ENCODE measurements around the gene GRXCR1. TPM values are rescaled to one million over a fixed set of nuclear protein-coding genes. Genes with fewer than 3 reads are reported as not detected.
A peak's percentile ranks its signal among the peaks of the same experiment; 100 is the strongest.

GRXCR1 gene
- total and polyA plus RNA-seq, 5 donors from 2014 or later = not detected

DNA sequence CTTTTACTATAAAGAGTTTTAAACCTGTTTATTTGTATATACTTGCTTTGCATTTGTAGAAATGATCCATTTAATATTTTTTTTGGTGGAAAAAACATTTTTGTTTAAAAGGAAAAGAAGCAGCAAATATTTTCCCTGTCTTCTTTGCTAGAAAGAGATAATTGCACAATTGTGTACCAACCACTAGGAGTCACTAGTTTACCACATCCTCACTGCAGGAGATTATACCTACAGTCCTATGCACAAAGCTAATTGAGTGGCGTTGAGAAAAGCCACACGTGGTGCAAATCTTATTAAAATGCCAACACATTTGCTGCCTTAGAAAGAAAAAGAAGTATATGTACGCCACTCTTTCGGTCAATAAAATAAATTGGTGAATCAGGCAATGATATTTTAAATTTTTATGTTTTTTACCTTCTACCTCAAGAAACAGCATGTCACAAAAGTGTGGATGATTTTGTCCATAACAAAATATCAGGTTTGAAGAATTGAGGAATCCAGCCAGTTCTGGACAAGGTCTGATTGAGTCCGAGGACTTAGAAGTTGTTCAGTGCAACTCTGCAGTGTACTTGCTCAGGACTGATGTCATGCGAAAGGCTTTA lies 102.9 kb downstream of the GRXCR1 start:
- ATAC-seq (ENCODE audit: low read depth in 2 of 2) (no peak), DNase-seq (peak in 1 of 3 donors; percentile 10)
- no peak overlapping the region for H3K27ac Mint-ChIP-seq
- H3K4me3 ChIP-seq (ENCODE audit: low read depth, low read length) = no peak overlapping the region
- H3K4me1 ChIP-seq (ENCODE audit: control insufficient read depth, insufficient read depth, low read length, poor library complexity, severe bottlenecking) = no peaks in the 10 kb centered on the region
- H3K4me1 Mint-ChIP-seq = no peaks in the 10 kb centered on the region
- no peak overlapping the region for H3K4me3 Mint-ChIP-seq
- H3K27ac ChIP-seq (ENCODE audit: insufficient read depth, low read length, poor library complexity, severe bottlenecking) = no peak overlapping the region
- H3K36me3 ChIP-seq (ENCODE audit: control insufficient read depth, insufficient read depth, low read length) = no peaks in the 10 kb centered on the region
- H3K9me3 Mint-ChIP-seq = peaks cover 0 to 4% (median 0%) of the 10 kb centered on the region in 7 donors
- no peaks in the 10 kb centered on the region for H3K36me3 Mint-ChIP-seq
- no peaks in the 10 kb centered on the region for H3K27me3 ChIP-seq (ENCODE audit: control insufficient read depth, insufficient read depth, low read length)
- H3K9me3 ChIP-seq (ENCODE audit: control insufficient read depth in 2 of 2, low read length in 2 of 2) = no peaks in the 10 kb centered on the region
- no peaks in the 10 kb centered on the region for H3K27me3 Mint-ChIP-seq

DNA sequence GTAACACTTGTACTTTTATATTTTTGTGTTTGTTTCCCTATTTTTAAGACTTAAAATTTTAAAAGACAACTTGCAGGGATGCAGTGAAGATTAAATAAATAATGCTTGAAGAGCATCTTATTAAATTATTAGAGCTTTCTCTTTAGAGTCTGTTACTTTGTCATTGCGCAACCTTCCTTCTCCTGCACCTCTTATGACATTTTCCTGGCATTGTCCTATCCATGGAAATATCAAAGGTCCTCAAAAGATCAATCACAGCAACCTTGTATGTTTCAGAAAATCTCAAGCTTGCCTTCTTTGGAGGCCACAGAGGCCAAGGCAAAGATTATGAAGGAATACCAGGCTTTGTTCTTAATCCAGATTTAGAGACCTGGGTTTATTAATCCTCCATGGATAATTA lies 116.3 kb downstream of the GRXCR1 start:
- peaks cover 0 to 9% of the 10 kb centered on the region in 2 experiments for H3K9me3 ChIP-seq (ENCODE audit: control insufficient read depth in 2 of 2, low read length in 2 of 2)
- Mint-ChIP-seq H3K27me3 (no peaks in the 10 kb centered on the region), H3K36me3 (peaks cover under 1% of the 10 kb centered on the region), H3K4me1 (no peaks in the 10 kb centered on the region), H3K27ac (no peak overlapping the region), H3K9me3 (peaks cover 0 to 18% (median 6%) of the 10 kb centered on the region in 7 donors), H3K4me3 (no peak overlapping the region)
- H3K27ac ChIP-seq (ENCODE audit: insufficient read depth, low read length, poor library complexity, severe bottlenecking) = no peak overlapping the region
- ATAC-seq (ENCODE audit: low read depth in 2 of 2) = no peak
- H3K27me3 ChIP-seq (ENCODE audit: control insufficient read depth, insufficient read depth, low read length) = no peaks in the 10 kb centered on the region
- H3K36me3 ChIP-seq (ENCODE audit: control insufficient read depth, insufficient read depth, low read length) = no peaks in the 10 kb centered on the region
- no peaks in the 10 kb centered on the region for H3K4me1 ChIP-seq (ENCODE audit: control insufficient read depth, insufficient read depth, low read length, poor library complexity, severe bottlenecking)
- H3K4me3 ChIP-seq (ENCODE audit: low read depth, low read length) = no peak overlapping the region
- DNase-seq = no peak

DNA sequence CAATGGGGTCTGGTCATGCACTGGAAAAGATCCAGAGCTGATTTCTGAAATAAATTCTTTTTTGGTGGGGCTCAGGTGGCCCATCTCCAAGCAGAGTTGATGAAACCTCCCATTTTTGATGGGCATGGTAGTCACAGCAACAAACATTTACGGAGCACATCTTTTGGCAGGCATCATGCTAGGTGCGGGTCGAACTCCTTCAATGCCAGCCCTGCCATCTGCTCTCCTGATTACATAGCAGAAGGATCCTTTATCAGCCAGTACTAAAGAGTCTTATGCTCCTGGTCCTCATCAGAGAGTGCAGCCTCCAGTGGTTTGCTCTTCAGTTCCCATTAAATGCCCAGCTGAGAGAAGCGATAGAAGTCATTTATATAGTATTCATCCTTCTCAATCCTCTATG lies 121.7 kb downstream of the GRXCR1 start:
- no peaks in the 10 kb centered on the region for H3K36me3 Mint-ChIP-seq
- no peaks in the 10 kb centered on the region for H3K27me3 Mint-ChIP-seq
- ATAC-seq (ENCODE audit: low read depth in 2 of 2) = no peak
- Histone ChIP-seq H3K36me3 (ENCODE audit: control insufficient read depth, insufficient read depth, low read length) (no peaks in the 10 kb centered on the region), H3K4me1 (ENCODE audit: control insufficient read depth, insufficient read depth, low read length, poor library complexity, severe bottlenecking) (no peaks in the 10 kb centered on the region), H3K27ac (ENCODE audit: insufficient read depth, low read length, poor library complexity, severe bottlenecking) (no peak overlapping the region), H3K9me3 (ENCODE audit: control insufficient read depth in 2 of 2, low read length in 2 of 2) (no peaks in the 10 kb centered on the region), H3K4me3 (ENCODE audit: low read depth, low read length) (no peak overlapping the region), H3K27me3 (ENCODE audit: control insufficient read depth, insufficient read depth, low read length) (no peaks in the 10 kb centered on the region)
- DNase-seq = no peak
- H3K9me3 Mint-ChIP-seq = peaks cover 0 to 3% (median 0%) of the 10 kb centered on the region in 7 donors
- H3K27ac Mint-ChIP-seq = no peak overlapping the region
- no peak overlapping the region for H3K4me3 Mint-ChIP-seq
- H3K4me1 Mint-ChIP-seq = no peaks in the 10 kb centered on the region

DNA sequence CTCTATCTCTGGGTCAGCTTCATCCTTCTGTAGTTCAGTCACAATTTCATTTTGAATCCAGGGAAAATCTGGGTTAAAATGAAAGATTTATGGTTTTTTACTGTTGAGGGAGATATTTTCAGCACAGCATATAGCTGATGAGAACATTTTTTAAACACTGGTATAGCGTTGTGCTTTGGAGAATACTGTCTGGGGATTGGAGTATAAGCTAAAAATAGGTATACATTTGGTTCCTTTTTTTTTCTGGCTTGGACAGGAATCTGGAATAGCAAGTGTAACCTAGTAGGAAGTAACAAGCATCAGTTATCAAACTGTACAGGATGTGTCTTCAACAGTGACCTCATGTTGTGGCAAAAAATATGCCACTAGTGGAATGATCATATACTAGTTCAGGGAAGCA lies 149.1 kb downstream of the GRXCR1 start:
- Histone ChIP-seq H3K27ac (ENCODE audit: insufficient read depth, low read length, poor library complexity, severe bottlenecking) (no peak overlapping the region), H3K4me3 (ENCODE audit: low read depth, low read length) (no peak overlapping the region), H3K9me3 (ENCODE audit: control insufficient read depth in 2 of 2, low read length in 2 of 2) (no peaks in the 10 kb centered on the region), H3K36me3 (ENCODE audit: control insufficient read depth, insufficient read depth, low read length) (no peaks in the 10 kb centered on the region), H3K4me1 (ENCODE audit: control insufficient read depth, insufficient read depth, low read length, poor library complexity, severe bottlenecking) (no peaks in the 10 kb centered on the region), H3K27me3 (ENCODE audit: control insufficient read depth, insufficient read depth, low read length) (no peaks in the 10 kb centered on the region)
- Mint-ChIP-seq H3K27me3 (no peaks in the 10 kb centered on the region), H3K4me1 (no peaks in the 10 kb centered on the region), H3K4me3 (no peak overlapping the region), H3K27ac (no peak overlapping the region), H3K9me3 (peaks cover 0 to 1% (median 0%) of the 10 kb centered on the region in 7 donors), H3K36me3 (no peaks in the 10 kb centered on the region)
- DNase-seq (no peak), ATAC-seq (ENCODE audit: low read depth in 2 of 2) (no peak)

DNA sequence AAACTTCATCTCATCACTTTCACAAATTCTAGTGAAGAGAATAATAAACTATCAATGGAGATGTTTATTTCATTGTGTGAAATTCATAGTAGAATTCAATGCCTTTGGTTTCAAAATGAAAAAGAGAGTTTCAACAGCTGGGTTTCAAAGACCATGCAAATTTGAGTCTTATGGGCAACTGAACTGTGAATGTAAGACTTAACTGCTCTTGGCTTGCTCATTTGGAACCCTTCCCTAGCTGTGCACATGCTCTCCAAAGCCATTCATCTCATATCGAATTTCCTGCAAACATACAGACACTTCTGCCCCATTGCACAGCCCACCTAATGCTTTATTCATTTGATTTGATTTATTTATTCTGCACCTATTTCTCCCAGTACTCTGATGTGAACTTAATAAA lies 154.5 kb downstream of the GRXCR1 start:
- Mint-ChIP-seq H3K27me3 (no peaks in the 10 kb centered on the region), H3K4me3 (no peak overlapping the region), H3K36me3 (no peaks in the 10 kb centered on the region), H3K4me1 (no peaks in the 10 kb centered on the region), H3K27ac (no peak overlapping the region), H3K9me3 (peaks cover 0 to 4% (median 0%) of the 10 kb centered on the region in 7 donors)
- DNase-seq = no peak
- no peaks in the 10 kb centered on the region for H3K36me3 ChIP-seq (ENCODE audit: control insufficient read depth, insufficient read depth, low read length)
- no peak overlapping the region for H3K4me3 ChIP-seq (ENCODE audit: low read depth, low read length)
- no peaks in the 10 kb centered on the region for H3K9me3 ChIP-seq (ENCODE audit: control insufficient read depth in 2 of 2, low read length in 2 of 2)
- H3K4me1 ChIP-seq (ENCODE audit: control insufficient read depth, insufficient read depth, low read length, poor library complexity, severe bottlenecking) = no peaks in the 10 kb centered on the region
- ATAC-seq (ENCODE audit: low read depth in 2 of 2) = no peak
- H3K27ac ChIP-seq (ENCODE audit: insufficient read depth, low read length, poor library complexity, severe bottlenecking) = no peak overlapping the region
- H3K27me3 ChIP-seq (ENCODE audit: control insufficient read depth, insufficient read depth, low read length) = no peaks in the 10 kb centered on the region

DNA sequence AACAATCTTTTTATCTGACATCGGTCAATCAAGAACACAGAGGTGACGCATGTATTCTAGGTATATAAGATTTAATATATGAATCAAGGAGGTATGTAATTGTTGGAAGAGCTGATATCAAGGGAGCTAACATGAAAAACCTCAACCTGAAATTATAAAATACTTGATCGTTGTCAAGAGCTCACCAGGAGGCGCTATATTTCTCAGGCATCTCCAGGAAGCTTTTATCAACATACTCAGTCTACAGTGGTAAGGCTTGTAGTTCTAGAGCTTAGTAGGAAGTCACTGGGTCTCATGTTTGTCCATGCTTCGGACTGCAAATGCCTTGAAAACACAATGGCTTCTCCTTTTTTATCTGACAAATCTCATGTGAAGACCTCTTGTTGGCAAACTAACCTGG lies 156.1 kb downstream of the GRXCR1 start:
- DNase-seq = no peak
- no peak for ATAC-seq (ENCODE audit: low read depth in 2 of 2)
- no peaks in the 10 kb centered on the region for H3K9me3 ChIP-seq (ENCODE audit: control insufficient read depth in 2 of 2, low read length in 2 of 2)
- H3K4me1 ChIP-seq (ENCODE audit: control insufficient read depth, insufficient read depth, low read length, poor library complexity, severe bottlenecking) = no peaks in the 10 kb centered on the region
- Mint-ChIP-seq H3K27ac (no peak overlapping the region), H3K4me1 (no peaks in the 10 kb centered on the region), H3K4me3 (no peak overlapping the region), H3K36me3 (no peaks in the 10 kb centered on the region), H3K27me3 (no peaks in the 10 kb centered on the region), H3K9me3 (peaks cover 0 to 5% (median 0%) of the 10 kb centered on the region in 7 donors)
- no peak overlapping the region for H3K27ac ChIP-seq (ENCODE audit: insufficient read depth, low read length, poor library complexity, severe bottlenecking)
- H3K4me3 ChIP-seq (ENCODE audit: low read depth, low read length) = no peak overlapping the region
- H3K27me3 ChIP-seq (ENCODE audit: control insufficient read depth, insufficient read depth, low read length) = no peaks in the 10 kb centered on the region
- H3K36me3 ChIP-seq (ENCODE audit: control insufficient read depth, insufficient read depth, low read length) = no peaks in the 10 kb centered on the region

DNA sequence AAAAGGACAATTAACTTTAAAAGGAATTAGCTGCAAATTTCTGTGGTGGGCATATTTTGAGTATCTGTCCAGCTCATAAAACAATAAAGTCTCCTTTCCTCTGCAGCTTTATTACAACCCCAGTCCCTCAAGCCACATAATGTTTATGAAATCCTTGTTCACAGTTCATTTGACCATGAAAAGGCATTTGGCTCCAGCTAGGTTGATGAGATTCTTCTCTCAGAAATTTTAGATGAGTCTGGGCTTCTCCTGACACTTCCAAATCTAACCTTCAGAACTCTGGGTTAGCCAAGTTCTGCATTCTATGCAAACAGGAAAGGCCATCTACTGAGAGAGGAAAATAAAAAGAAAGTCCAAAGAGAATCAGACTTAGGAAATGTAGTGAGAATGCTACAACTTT lies 156.8 kb downstream of the GRXCR1 start:
- Histone ChIP-seq H3K27ac (ENCODE audit: insufficient read depth, low read length, poor library complexity, severe bottlenecking) (no peak overlapping the region), H3K27me3 (ENCODE audit: control insufficient read depth, insufficient read depth, low read length) (no peaks in the 10 kb centered on the region), H3K9me3 (ENCODE audit: control insufficient read depth in 2 of 2, low read length in 2 of 2) (no peaks in the 10 kb centered on the region), H3K4me1 (ENCODE audit: control insufficient read depth, insufficient read depth, low read length, poor library complexity, severe bottlenecking) (no peaks in the 10 kb centered on the region), H3K36me3 (ENCODE audit: control insufficient read depth, insufficient read depth, low read length) (no peaks in the 10 kb centered on the region), H3K4me3 (ENCODE audit: low read depth, low read length) (no peak overlapping the region)
- Mint-ChIP-seq H3K4me3 (no peak overlapping the region), H3K36me3 (no peaks in the 10 kb centered on the region), H3K27ac (no peak overlapping the region), H3K27me3 (no peaks in the 10 kb centered on the region), H3K9me3 (peaks cover 0 to 5% (median 0%) of the 10 kb centered on the region in 7 donors), H3K4me1 (no peaks in the 10 kb centered on the region)
- ATAC-seq (ENCODE audit: low read depth in 2 of 2) (no peak), DNase-seq (no peak)

DNA sequence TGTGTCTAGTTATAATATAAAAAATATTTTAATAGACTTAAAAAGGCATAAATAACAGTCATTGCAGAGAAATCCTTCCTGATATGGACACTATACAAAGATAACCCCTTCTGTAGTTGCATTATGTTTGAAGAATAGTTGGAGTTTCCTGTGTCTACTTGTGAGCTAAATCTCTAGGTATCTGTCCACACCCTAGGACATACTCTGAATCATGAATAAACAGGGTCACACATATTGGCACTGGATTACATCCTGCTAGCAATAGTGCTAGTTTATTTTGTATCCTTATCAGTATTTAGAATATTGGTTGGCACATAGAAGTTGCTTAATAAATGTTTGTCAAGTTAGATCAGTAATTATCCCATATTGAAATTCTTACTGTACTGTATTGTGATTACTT lies 173.9 kb downstream of the GRXCR1 start:
- Histone ChIP-seq H3K27ac (ENCODE audit: insufficient read depth, low read length, poor library complexity, severe bottlenecking) (no peak overlapping the region), H3K4me3 (ENCODE audit: low read depth, low read length) (no peak overlapping the region), H3K9me3 (ENCODE audit: control insufficient read depth in 2 of 2, low read length in 2 of 2) (no peaks in the 10 kb centered on the region), H3K36me3 (ENCODE audit: control insufficient read depth, insufficient read depth, low read length) (no peaks in the 10 kb centered on the region), H3K27me3 (ENCODE audit: control insufficient read depth, insufficient read depth, low read length) (no peaks in the 10 kb centered on the region), H3K4me1 (ENCODE audit: control insufficient read depth, insufficient read depth, low read length, poor library complexity, severe bottlenecking) (no peaks in the 10 kb centered on the region)
- ATAC-seq (ENCODE audit: low read depth in 2 of 2) (no peak), DNase-seq (no peak)
- no peaks in the 10 kb centered on the region for H3K4me1 Mint-ChIP-seq
- no peaks in the 10 kb centered on the region for H3K27me3 Mint-ChIP-seq
- H3K27ac Mint-ChIP-seq = no peak overlapping the region
- no peaks in the 10 kb centered on the region for H3K36me3 Mint-ChIP-seq
- H3K4me3 Mint-ChIP-seq = no peak overlapping the region
- H3K9me3 Mint-ChIP-seq = peaks cover 0 to 6% (median 3%) of the 10 kb centered on the region in 7 donors
